ENCODE measurements around the gene MACROH2A1.

Gene MACROH2A1

GRCh38 chr5:135386886-135387628, 12.0 kb downstream of the MACROH2A1 start:
- H3K4me1 Mint-ChIP-seq (ENCODE audit: low read depth), result peaks cover 96% of the 10 kb centered on the region
- peaks cover 97% of the 10 kb centered on the region for H3K36me3 Mint-ChIP-seq (ENCODE audit: low read depth)
- intact Hi-C loops (cut with micrococcal nuclease), result no loop called here
- no peaks in the 10 kb centered on the region for H3K9me3 Mint-ChIP-seq
- H3K27ac Mint-ChIP-seq, result peak overlapping the region; percentile 90
- no peaks in the 10 kb centered on the region for H3K27me3 Mint-ChIP-seq
- peak overlapping the region; percentile 24 for H3K4me3 Mint-ChIP-seq

DNA sequence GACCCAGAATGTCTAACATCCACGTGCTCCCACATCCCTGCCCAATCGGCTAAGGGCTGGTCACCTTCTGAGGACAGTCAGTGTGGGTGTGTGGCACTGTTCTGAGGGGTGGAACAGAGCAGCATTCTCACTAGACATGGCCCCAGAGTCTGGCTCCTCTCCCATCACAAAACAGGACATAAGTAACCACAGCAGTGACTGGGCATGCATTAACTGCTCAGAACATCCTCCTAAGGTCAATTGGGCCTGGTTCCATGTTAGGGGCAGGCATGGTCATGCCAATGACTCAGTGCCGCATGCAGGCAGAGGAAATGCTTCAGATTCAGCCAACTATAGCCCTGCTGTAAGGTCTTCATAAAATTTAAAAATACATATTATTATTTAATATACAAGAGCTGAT, 12.9 kb downstream of the MACROH2A1 start:
- H3K4me1 Mint-ChIP-seq (ENCODE audit: low read depth), result peaks cover 93% of the 10 kb centered on the region
- peak overlapping the region; percentile 90 for H3K27ac Mint-ChIP-seq

DNA sequence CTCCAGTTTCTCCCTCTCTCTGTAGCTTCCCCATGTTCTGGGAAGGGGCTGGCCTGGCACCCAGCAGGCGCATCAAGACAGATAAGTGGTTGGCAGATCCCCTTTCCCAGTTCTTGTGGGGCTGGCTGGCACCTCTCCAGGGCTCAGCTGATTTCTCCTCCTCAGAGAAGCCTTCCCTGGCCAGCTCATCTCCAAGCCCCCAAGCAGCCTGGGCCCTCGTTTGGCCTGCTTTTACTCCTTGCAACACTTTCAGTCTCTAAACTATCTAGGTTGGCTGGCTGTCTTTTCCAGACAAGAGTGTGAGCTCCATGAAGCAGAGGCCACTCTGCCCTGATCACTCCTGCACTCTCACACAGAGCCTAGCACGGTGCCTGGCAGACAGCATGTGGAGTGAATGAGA, 13.5 kb downstream of the MACROH2A1 start:
- H3K4me1 Mint-ChIP-seq (ENCODE audit: low read depth), result peaks cover 91% of the 10 kb centered on the region
- H3K4me3 Mint-ChIP-seq, result peak overlapping the region; percentile 26
- H3K36me3 Mint-ChIP-seq (ENCODE audit: low read depth), result peaks cover 100% of the 10 kb centered on the region
- H3K27me3 Mint-ChIP-seq, result no peaks in the 10 kb centered on the region
- intact Hi-C loops (cut with micrococcal nuclease), result no loop called here
- H3K9me3 Mint-ChIP-seq, result no peaks in the 10 kb centered on the region
- peak overlapping the region; percentile 90 for H3K27ac Mint-ChIP-seq

More for the DNA sequence above, 12.9 kb downstream of the MACROH2A1 start:
- Mint-ChIP-seq H3K9me3 (no peaks in the 10 kb centered on the region), H3K36me3 (ENCODE audit: low read depth) (peaks cover 97% of the 10 kb centered on the region), H3K27me3 (no peaks in the 10 kb centered on the region), H3K4me3 (no peak overlapping the region)
- intact Hi-C loops (cut with micrococcal nuclease), result no loop called here

DNA sequence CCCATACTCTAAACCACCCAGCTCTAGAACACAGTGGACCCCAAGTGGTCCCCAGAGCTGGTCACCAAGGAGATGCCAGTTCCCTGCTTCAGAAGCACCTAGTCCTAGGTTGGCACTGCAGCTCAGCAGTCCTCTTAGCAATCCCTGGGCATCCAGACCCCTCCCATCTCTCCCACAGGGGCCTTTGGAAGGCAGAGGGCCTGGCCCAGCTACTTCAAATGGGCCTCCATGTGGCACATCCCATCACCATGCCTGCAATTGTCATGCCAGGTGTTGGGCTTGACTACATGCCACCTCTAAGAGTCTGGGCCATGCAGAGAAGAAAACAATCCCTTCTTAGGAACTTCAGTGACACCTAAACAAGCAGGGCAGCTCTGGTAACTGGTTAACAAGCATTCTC, 14.1 kb downstream of the MACROH2A1 start:
- H3K4me1 Mint-ChIP-seq (ENCODE audit: low read depth), result peaks cover 91% of the 10 kb centered on the region
- no peaks in the 10 kb centered on the region for H3K9me3 Mint-ChIP-seq
- intact Hi-C loops (cut with micrococcal nuclease), result no loop called here
- H3K4me3 Mint-ChIP-seq, result no peak overlapping the region
- peak overlapping the region; percentile 90 for H3K27ac Mint-ChIP-seq
- H3K36me3 Mint-ChIP-seq (ENCODE audit: low read depth), result peaks cover 100% of the 10 kb centered on the region
- no peaks in the 10 kb centered on the region for H3K27me3 Mint-ChIP-seq

DNA sequence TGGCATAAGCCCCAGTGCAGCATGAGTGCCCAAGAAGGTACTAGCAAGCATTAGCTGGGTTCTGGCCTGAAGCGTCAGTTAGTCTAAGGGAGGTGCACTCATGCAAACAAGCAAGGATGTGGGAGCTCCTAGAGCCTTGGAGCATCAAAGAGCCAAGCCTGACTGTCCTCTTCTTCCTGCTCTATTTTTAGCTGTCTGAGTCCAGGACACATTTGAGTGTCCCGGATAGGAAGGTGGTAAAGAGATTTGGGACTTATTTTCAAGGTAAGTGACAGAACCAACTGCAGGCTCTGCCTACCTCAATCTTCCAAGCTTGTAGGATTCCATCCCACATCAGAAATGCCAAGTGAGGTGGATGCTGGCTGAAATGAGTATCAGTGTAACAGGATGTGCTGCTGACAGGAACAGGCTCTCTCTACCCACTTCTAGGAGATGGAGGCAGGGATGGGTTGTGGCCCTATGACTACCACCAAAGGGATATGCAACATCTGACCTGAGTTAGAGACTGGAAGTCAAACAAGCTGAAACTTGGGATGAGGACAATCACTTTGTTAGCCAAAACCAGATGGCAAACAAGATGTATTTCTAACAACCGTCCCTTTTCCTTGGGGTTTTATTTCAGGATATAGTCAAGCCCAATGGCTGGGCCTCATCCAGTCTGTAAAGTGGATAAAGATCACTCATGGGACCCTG, 15.1 kb downstream of the MACROH2A1 start:
- Mint-ChIP-seq H3K9me3 (no peaks in the 10 kb centered on the region), H3K36me3 (ENCODE audit: low read depth) (peaks cover 100% of the 10 kb centered on the region), H3K4me3 (no peak overlapping the region), H3K4me1 (ENCODE audit: low read depth) (peaks cover 91% of the 10 kb centered on the region), H3K27me3 (no peaks in the 10 kb centered on the region), H3K27ac (peak overlapping the region; percentile 90)
- intact Hi-C loops (cut with micrococcal nuclease), result no loop called here

DNA sequence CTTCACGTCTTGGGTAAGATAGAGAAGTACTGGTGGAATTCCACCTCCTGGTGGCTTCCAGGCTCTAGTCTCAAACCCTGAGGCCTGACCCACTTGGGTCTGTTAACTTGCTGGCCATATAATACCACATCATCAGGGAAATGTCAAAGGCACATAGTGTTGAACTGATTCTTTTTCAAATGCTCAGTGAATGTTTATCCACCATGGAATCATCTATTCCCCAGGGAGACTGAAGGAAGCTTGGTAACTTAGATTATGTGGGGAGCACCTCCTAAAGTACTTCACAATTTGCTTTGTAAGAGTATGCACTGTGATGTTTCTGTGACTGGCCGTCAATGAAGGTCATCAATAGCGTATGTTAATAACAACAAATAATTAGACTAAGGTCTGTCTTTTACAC, 16.1 kb downstream of the MACROH2A1 start:
- Mint-ChIP-seq H3K27me3 (no peaks in the 10 kb centered on the region), H3K9me3 (no peaks in the 10 kb centered on the region), H3K4me3 (no peak overlapping the region), H3K4me1 (ENCODE audit: low read depth) (peaks cover 91% of the 10 kb centered on the region), H3K36me3 (ENCODE audit: low read depth) (peaks cover 100% of the 10 kb centered on the region), H3K27ac (peak overlapping the region; percentile 34)
- intact Hi-C loops (cut with micrococcal nuclease), result no loop called here

DNA sequence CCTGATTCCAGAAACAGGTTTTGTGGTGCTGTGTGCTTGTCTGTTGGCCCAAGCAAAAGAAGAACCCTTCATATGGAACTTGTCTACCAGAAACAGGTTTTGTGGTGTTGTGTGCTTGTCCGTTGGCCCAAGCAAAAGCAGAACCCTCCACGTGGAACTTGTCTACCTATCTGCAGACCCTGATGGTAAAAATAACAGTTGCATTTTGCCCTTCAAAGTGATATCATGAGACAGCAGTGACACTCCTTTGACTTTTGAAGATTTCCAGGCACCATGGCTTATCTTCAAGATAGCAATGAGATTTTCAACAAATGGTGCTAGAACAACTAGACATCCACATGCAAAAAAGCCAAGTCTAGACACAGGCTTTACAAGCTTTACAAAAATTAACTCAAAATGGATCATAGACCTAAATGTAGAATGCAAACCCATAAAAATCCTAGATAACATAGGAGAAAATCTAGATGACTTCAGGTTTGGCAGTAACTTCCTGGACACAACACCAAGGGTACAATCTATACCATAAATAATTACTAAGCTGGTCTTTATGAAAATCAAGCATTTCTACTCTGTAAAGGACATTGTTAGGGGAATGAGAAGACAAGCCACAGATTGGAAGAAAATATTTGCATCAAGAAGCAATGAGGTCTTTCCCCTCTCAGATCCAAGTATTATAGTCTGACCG, 16.8 kb downstream of the MACROH2A1 start:
- Mint-ChIP-seq H3K4me3 (no peak overlapping the region), H3K9me3 (no peaks in the 10 kb centered on the region), H3K4me1 (ENCODE audit: low read depth) (peaks cover 91% of the 10 kb centered on the region), H3K36me3 (ENCODE audit: low read depth) (peaks cover 100% of the 10 kb centered on the region), H3K27ac (peak overlapping the region; percentile 34), H3K27me3 (no peaks in the 10 kb centered on the region)
- intact Hi-C loops (cut with micrococcal nuclease), result no loop called here

DNA sequence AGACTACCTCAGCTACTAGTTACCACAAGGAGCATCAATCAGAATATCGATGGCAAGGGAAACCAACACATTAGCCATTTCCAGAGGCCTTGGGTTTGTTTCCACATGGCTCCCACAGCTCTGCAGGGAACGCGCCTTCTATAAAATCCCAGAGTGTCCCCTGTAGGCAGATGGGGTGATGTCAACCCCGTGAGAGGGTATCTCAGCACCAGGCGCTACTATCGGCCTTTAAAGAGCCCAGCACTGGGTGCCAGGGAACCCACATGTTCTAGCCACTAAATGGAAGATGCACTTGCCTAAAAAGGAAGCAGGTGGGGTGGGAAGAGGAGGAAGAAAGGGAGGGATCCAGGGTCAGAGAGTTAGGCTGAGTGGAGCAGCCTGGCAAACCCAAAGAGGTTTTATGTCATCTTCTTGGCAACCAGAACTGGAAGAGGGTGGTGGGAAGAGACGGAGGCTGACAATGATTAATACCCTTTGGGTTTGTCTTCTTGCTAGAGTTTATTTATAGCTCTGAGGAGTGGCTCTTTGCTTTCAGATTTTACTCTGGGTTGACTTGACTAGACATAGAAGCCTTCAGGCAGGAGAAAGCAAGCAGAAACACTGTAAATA, 19.9 kb downstream of the MACROH2A1 start:
- Mint-ChIP-seq H3K27me3 (no peaks in the 10 kb centered on the region), H3K27ac (peak overlapping the region; percentile 64), H3K4me1 (ENCODE audit: low read depth) (peaks cover 92% of the 10 kb centered on the region), H3K4me3 (no peak overlapping the region), H3K9me3 (no peaks in the 10 kb centered on the region), H3K36me3 (ENCODE audit: low read depth) (peaks cover 100% of the 10 kb centered on the region)
- intact Hi-C loops (cut with micrococcal nuclease), result loop anchor here (10.0 kb wide), 1 partner anchor 46 kb away; no protein-coding TSS in a partner anchor

DNA sequence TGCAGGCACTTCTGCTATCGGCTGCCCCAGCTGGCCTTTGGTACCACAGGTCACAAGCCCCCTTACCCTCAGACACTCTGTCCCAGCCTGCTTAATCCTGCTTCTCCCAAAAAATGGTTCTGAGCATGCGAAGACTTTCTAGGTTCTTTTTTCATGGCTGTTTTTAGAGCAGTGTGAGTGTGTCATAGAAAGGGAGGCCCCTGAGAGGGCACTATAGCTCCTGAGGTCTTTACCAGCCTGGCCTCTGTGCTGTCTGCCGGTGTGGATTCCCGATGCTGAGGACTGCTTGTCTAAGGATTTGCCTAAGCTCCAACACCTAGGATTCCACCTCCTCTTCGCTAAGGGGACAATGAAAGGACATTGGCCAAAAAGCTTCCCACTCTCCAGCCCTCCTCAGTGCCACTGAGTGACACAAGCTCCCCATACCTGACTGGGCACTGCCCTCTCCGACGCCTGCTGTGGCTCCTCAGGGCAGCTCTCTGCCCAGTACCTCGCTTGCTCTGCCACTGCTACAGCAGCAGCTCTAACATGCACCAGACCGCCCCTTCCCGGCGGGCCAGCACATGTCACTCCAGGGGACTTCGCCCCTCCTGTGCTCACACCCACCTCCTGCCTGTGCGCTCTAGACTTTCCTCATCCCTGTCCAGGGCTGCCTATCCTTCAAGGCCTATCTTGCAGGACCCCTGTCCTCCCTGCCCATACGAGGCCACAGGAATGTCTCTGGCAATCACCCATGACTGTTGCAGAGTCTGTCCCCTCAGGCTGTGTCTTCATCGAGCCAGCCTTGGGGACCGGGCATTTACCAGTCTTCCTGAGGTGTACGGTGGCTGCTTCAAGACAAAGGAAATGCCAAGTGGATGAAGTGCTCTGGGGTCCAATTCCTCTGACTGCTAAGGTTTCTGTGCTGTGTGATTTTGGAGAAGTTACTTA, 21.0 kb downstream of the MACROH2A1 start:
- no peaks in the 10 kb centered on the region for H3K9me3 Mint-ChIP-seq
- peak overlapping the region; percentile 86 for H3K27ac Mint-ChIP-seq
- intact Hi-C loops (cut with micrococcal nuclease), result loop anchor here (10.0 kb wide), 1 partner anchor 47 kb away; no protein-coding TSS in a partner anchor
- H3K36me3 Mint-ChIP-seq (ENCODE audit: low read depth), result peaks cover 100% of the 10 kb centered on the region
- no peaks in the 10 kb centered on the region for H3K27me3 Mint-ChIP-seq
- peaks cover 92% of the 10 kb centered on the region for H3K4me1 Mint-ChIP-seq (ENCODE audit: low read depth)
- H3K4me3 Mint-ChIP-seq, result peak overlapping the region; percentile 64

- Mint-ChIP-seq H3K36me3 (ENCODE audit: low read depth) (peaks cover 100% of the 10 kb centered on the region), H3K4me3 (peak overlapping the region; percentile 64)
These were observed 21.9 kb downstream of the MACROH2A1 start for GRCh38 chr5:135376961-135377624.

GRCh38 chr5:135375040-135375793, 23.8 kb downstream of the MACROH2A1 start:
- Mint-ChIP-seq H3K4me3 (no peak overlapping the region), H3K36me3 (ENCODE audit: low read depth) (peaks cover 94% of the 10 kb centered on the region), H3K4me1 (ENCODE audit: low read depth) (peaks cover 95% of the 10 kb centered on the region), H3K27me3 (no peaks in the 10 kb centered on the region), H3K27ac (no peak overlapping the region), H3K9me3 (no peaks in the 10 kb centered on the region)
- intact Hi-C loops (cut with micrococcal nuclease), result loop anchor here (10.0 kb wide), 1 partner anchor 50 kb away; no protein-coding TSS in a partner anchor

More at GRCh38 chr5:135376961-135377624, 21.9 kb downstream of the MACROH2A1 start:
- H3K4me1 Mint-ChIP-seq (ENCODE audit: low read depth), result peaks cover 92% of the 10 kb centered on the region
- no peaks in the 10 kb centered on the region for H3K27me3 Mint-ChIP-seq
- intact Hi-C loops (cut with micrococcal nuclease), result loop anchor here (10.0 kb wide), 1 partner anchor 48 kb away; no protein-coding TSS in a partner anchor
- H3K9me3 Mint-ChIP-seq, result no peaks in the 10 kb centered on the region
- H3K27ac Mint-ChIP-seq, result peak overlapping the region; percentile 86
